ENCODE results near the gene RNF10. TPM values are rescaled to one million over a fixed set of nuclear protein-coding genes. Genes with fewer than 3 reads are reported as not detected.

Gene RNF10
- polyA plus RNA-seq, 1 donor from 2014 or later = 139 TPM

GRCh38 chr12:120588371-120588770 lies 54.2 kb downstream of the RNF10 start:
- H3K36me3 ChIP-seq (ENCODE audit: insufficient read depth, low read length) = no peaks in the 10 kb centered on the region
- no peaks in the 10 kb centered on the region for H3F3A ChIP-seq (ENCODE audit: insufficient read depth, low read length, poor library complexity, severe bottlenecking)
- H3K27ac ChIP-seq (ENCODE audit: low read length) = no peak overlapping the region
- TF ChIP-seq MXI1 (conservative IDR thresholded peaks at IDR 0.05; ENCODE audit: poor library complexity, severe bottlenecking) = no peak
- TF ChIP-seq EP300 (conservative IDR thresholded peaks at IDR 0.05; ENCODE audit: poor library complexity, severe bottlenecking) = no peak
- no peak for TF ChIP-seq TAF1 (IDR thresholded peaks at IDR 0.05; ENCODE audit: low read depth)
- TF ChIP-seq SMC3 (conservative IDR thresholded peaks at IDR 0.05; ENCODE audit: poor library complexity) = no peak
- TF ChIP-seq POLR2AphosphoS5 (IDR thresholded peaks at IDR 0.05) = no peak
- TF ChIP-seq CTCF (IDR thresholded peaks at IDR 0.05; ENCODE audit: poor library complexity, severe bottlenecking) = no peak
- TF ChIP-seq RAD21 (conservative IDR thresholded peaks at IDR 0.05) = no peak
- TF ChIP-seq EZH2 (IDR thresholded peaks at IDR 0.05; ENCODE audit: borderline replicate concordance, insufficient read depth, low read length, poor library complexity, severe bottlenecking) = no peak
- no peak for TF ChIP-seq REST (IDR thresholded peaks at IDR 0.05; ENCODE audit: borderline replicate concordance)
- H3K9ac ChIP-seq (ENCODE audit: low read length) = no peak overlapping the region
- no peaks in the 10 kb centered on the region for H3K79me2 ChIP-seq (replicated peaks; ENCODE audit: insufficient read depth, low read length)
- H2AFZ ChIP-seq (ENCODE audit: low read depth, low read length) = no peak overlapping the region
- no peaks in the 10 kb centered on the region for H4K20me1 ChIP-seq (ENCODE audit: insufficient read depth)
- no peak overlapping the region for H3K4me2 ChIP-seq (ENCODE audit: low read length)
- H3K27me3 ChIP-seq (ENCODE audit: insufficient read depth, low read depth, low read length) = peaks cover 31% of the 10 kb centered on the region
- H3K4me3 ChIP-seq (ENCODE audit: low read length) = no peak overlapping the region
- no peaks in the 10 kb centered on the region for H3K9me2 ChIP-seq (ENCODE audit: insufficient read depth, low read length)
- no peaks in the 10 kb centered on the region for H3K9me3 ChIP-seq (ENCODE audit: low read length)

- H3K4me3 ChIP-seq (ENCODE audit: low read length) = no peak overlapping the region
- H3F3A ChIP-seq (ENCODE audit: insufficient read depth, low read length, poor library complexity, severe bottlenecking) = no peaks in the 10 kb centered on the region
- H3K27ac ChIP-seq (ENCODE audit: low read length) = no peak overlapping the region
- H3K79me2 ChIP-seq (replicated peaks; ENCODE audit: insufficient read depth, low read length) = no peaks in the 10 kb centered on the region
- peaks cover 22% of the 10 kb centered on the region for H3K27me3 ChIP-seq (ENCODE audit: insufficient read depth, low read depth, low read length)
- H4K20me1 ChIP-seq (ENCODE audit: insufficient read depth) = no peaks in the 10 kb centered on the region
- no peaks in the 10 kb centered on the region for H3K9me2 ChIP-seq (ENCODE audit: insufficient read depth, low read length)
- H3K36me3 ChIP-seq (ENCODE audit: insufficient read depth, low read length) = no peaks in the 10 kb centered on the region
- no peak for TF ChIP-seq TAF1 (IDR thresholded peaks at IDR 0.05; ENCODE audit: low read depth)
- no peak for TF ChIP-seq REST (IDR thresholded peaks at IDR 0.05; ENCODE audit: borderline replicate concordance)
- no peak for TF ChIP-seq CTCF (IDR thresholded peaks at IDR 0.05; ENCODE audit: poor library complexity, severe bottlenecking)
- TF ChIP-seq EP300 (conservative IDR thresholded peaks at IDR 0.05; ENCODE audit: poor library complexity, severe bottlenecking) = no peak
- TF ChIP-seq MXI1 (conservative IDR thresholded peaks at IDR 0.05; ENCODE audit: poor library complexity, severe bottlenecking) = no peak
- no peak for TF ChIP-seq SMC3 (conservative IDR thresholded peaks at IDR 0.05; ENCODE audit: poor library complexity)
- TF ChIP-seq EZH2 (IDR thresholded peaks at IDR 0.05; ENCODE audit: borderline replicate concordance, insufficient read depth, low read length, poor library complexity, severe bottlenecking) = no peak
- H3K9ac ChIP-seq (ENCODE audit: low read length) = no peak overlapping the region
- no peak overlapping the region for H3K4me2 ChIP-seq (ENCODE audit: low read length)
- no peaks in the 10 kb centered on the region for H3K9me3 ChIP-seq (ENCODE audit: low read length)
- H2AFZ ChIP-seq (ENCODE audit: low read depth, low read length) = no peak overlapping the region
Measured at GRCh38 chr12:120588948-120589930, 55.1 kb downstream of the RNF10 start.

Measured in neural cell (in vitro differentiated cells).